ENCODE measurements around the gene ARPIN. TPM values are rescaled to one million over a fixed set of nuclear protein-coding genes. Genes with fewer than 3 reads are reported as not detected.
A peak's percentile ranks its signal among the peaks of the same experiment; 100 is the strongest.
"Not testable (repeated sequence)": the region's sequence is repeated elsewhere in the genome, so short reads cannot be mapped to it uniquely, and the experiment has no call there.

The ARPIN gene
- total RNA-seq = 10 to 100 TPM; 12.3 to 16.0 (median 13.1) TPM
- 10.1 TPM for polyA plus RNA-seq
- long read RNA-seq, donor 1, full-length matches to known transcripts = 6 of 15 reads
- long read RNA-seq, donor 1, partial matches to known transcripts = 1 of 15 reads
- long read RNA-seq, donor 1, other reads (novel, unspliced or antisense) = 8 of 15 reads
- long read RNA-seq, donor 2, full-length matches to known transcripts = 6 of 7 reads
- long read RNA-seq, donor 2, partial matches to known transcripts = 1 of 7 reads
- long read RNA-seq, donor 2, other reads (novel, unspliced or antisense) = 0 of 7 reads
- long read RNA-seq, donor 3, full-length matches to known transcripts = 25 of 31 reads
- long read RNA-seq, donor 3, partial matches to known transcripts = 0 of 31 reads
- long read RNA-seq, donor 3, other reads (novel, unspliced or antisense) = 6 of 31 reads
- long read RNA-seq, donor 4, full-length matches to known transcripts = 6 of 9 reads
- long read RNA-seq, donor 4, partial matches to known transcripts = 0 of 9 reads
- long read RNA-seq, donor 4, other reads (novel, unspliced or antisense) = 3 of 9 reads

- WGBS = 6% methylated on average over 57 of the region's 57 CpGs
- peak within 1 kb of the TSS; percentile 72 for H3K4me3 ChIP-seq (ENCODE audit: low read length)
- ATAC-seq = peak; percentile 91 to 92
- no peaks in the 10 kb centered on the region for H3K9me3 ChIP-seq (ENCODE audit: control insufficient read depth, low read length)
- H3K27me3 ChIP-seq (ENCODE audit: control insufficient read depth, insufficient read depth) = no peaks in the 10 kb centered on the region
- H3K27ac ChIP-seq (ENCODE audit: low read length) = peak within 1 kb of the TSS; percentile 22
- DNase-seq = peak; percentile 73 to 87 (median 87)
- H3K4me1 ChIP-seq (ENCODE audit: control insufficient read depth, insufficient read depth, low read length) = no peaks in the 10 kb centered on the region
- intact Hi-C loops (cut with DNase I) = loop anchor here in 1 of 4 donors (10.0 kb wide), 1 partner anchor 142 kb away; no protein-coding TSS in a partner anchor
Observed at GRCh38 chr15:89912674-89913396, at the start of gene ARPIN. TSS of gene ARPIN (minus strand) at chr15:89912952. CDS start at chr15:89912835, 117 bp downstream.

GRCh38 chr15:89958107-89958805 is 45.5 kb upstream of the ARPIN start:
- Histone ChIP-seq H3K27ac (ENCODE audit: low read length) (no peak overlapping the region), H3K4me1 (ENCODE audit: control insufficient read depth, insufficient read depth, low read length) (no peaks in the 10 kb centered on the region), H3K4me3 (ENCODE audit: low read length) (no peak overlapping the region), H3K27me3 (ENCODE audit: control insufficient read depth, insufficient read depth) (no peaks in the 10 kb centered on the region), H3K9me3 (ENCODE audit: control insufficient read depth, low read length) (no peaks in the 10 kb centered on the region)
- no peak for ATAC-seq
- no peak for DNase-seq
- intact Hi-C loops (cut with DNase I) = no loop called here
- WGBS = 89% methylated on average over 18 of the region's 18 CpGs

GRCh38 chr15:89955449-89955998 is 42.8 kb upstream of the ARPIN start:
- ATAC-seq; intact Hi-C loops (cut with DNase I); H3K9me3 ChIP-seq (ENCODE audit: control insufficient read depth, low read length); H3K4me1 ChIP-seq (ENCODE audit: control insufficient read depth, insufficient read depth, low read length); H3K27me3 ChIP-seq (ENCODE audit: control insufficient read depth, insufficient read depth); H3K4me3 ChIP-seq (ENCODE audit: low read length); H3K27ac ChIP-seq (ENCODE audit: low read length); DNase-seq: not testable (repeated sequence)
- 86% methylated on average over 13 of the region's 13 CpGs for WGBS

DNA sequence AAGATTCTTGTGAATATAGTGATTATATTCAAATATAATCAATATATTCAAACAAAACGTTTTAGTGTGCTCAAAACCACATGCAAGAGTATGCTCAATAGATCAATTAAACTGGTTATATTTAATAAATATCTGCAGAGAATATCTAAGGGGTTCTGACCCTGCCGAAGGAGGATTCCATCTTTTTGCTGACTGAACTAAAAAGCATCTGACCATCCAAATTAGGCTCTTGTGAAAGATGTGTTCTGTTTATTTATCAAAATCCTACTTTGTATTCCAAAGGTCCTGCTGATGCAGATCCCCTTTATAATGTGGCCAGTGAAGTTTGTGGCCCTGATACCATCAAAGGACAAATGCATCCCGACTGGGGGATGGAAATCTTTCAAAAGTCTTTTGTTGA is 41.8 kb upstream of the ARPIN start:
- no peaks in the 10 kb centered on the region for H3K4me1 ChIP-seq (ENCODE audit: control insufficient read depth, insufficient read depth, low read length)
- intact Hi-C loops (cut with DNase I) = no loop called here
- ATAC-seq (no peak), DNase-seq (no peak)
- 58% methylated on average over 3 of the region's 3 CpGs for WGBS
- H3K4me3 ChIP-seq (ENCODE audit: low read length) = no peak overlapping the region
- no peaks in the 10 kb centered on the region for H3K27me3 ChIP-seq (ENCODE audit: control insufficient read depth, insufficient read depth)
- H3K9me3 ChIP-seq (ENCODE audit: control insufficient read depth, low read length) = no peaks in the 10 kb centered on the region
- no peak overlapping the region for H3K27ac ChIP-seq (ENCODE audit: low read length)

DNA sequence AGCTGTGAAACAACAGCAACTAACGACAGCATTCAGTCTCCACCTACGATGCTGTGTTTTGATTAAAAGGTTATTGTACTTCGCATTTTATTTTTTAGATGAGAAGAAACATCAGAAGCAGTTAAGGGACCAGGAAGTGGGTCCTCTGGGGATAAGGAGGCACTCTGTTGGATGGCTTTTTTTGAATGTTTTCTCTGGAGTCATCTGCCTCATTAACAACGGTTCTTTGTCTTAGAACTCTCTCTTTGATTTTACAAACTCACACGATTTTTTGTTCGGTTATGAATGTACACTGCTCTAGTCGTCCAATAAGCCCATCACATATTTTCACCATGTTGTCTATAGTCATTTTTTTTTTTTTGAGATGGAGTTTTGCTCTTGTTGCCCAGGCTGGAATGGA is 36.0 kb upstream of the ARPIN start:
- ATAC-seq = no peak
- Histone ChIP-seq H3K27me3 (ENCODE audit: control insufficient read depth, insufficient read depth) (no peaks in the 10 kb centered on the region), H3K4me3 (ENCODE audit: low read length) (no peak overlapping the region), H3K4me1 (ENCODE audit: control insufficient read depth, insufficient read depth, low read length) (no peaks in the 10 kb centered on the region), H3K27ac (ENCODE audit: low read length) (no peak overlapping the region), H3K9me3 (ENCODE audit: control insufficient read depth, low read length) (no peaks in the 10 kb centered on the region)
- 72% methylated on average over 7 of the region's 7 CpGs for WGBS
- DNase-seq = no peak
- intact Hi-C loops (cut with DNase I) = no loop called here

- no peak overlapping the region for H3K4me3 ChIP-seq (ENCODE audit: low read length)
- DNase-seq (no peak), ATAC-seq (no peak)
- H3K27me3 ChIP-seq (ENCODE audit: control insufficient read depth, insufficient read depth) = no peaks in the 10 kb centered on the region
- H3K4me1 ChIP-seq (ENCODE audit: control insufficient read depth, insufficient read depth, low read length) = no peaks in the 10 kb centered on the region
- no peaks in the 10 kb centered on the region for H3K9me3 ChIP-seq (ENCODE audit: control insufficient read depth, low read length)
- 90% methylated on average over 3 of the region's 3 CpGs for WGBS
- H3K27ac ChIP-seq (ENCODE audit: low read length) = no peak overlapping the region
- intact Hi-C loops (cut with DNase I) = no loop called here
Observed at GRCh38 chr15:89947385-89947784, 34.6 kb upstream of the ARPIN start.

- Histone ChIP-seq H3K27me3 (ENCODE audit: control insufficient read depth, insufficient read depth) (no peaks in the 10 kb centered on the region), H3K9me3 (ENCODE audit: control insufficient read depth, low read length) (no peaks in the 10 kb centered on the region), H3K4me3 (ENCODE audit: low read length) (no peak overlapping the region), H3K4me1 (ENCODE audit: control insufficient read depth, insufficient read depth, low read length) (no peaks in the 10 kb centered on the region), H3K27ac (ENCODE audit: low read length) (no peak overlapping the region)
- intact Hi-C loops (cut with DNase I) = no loop called here
- WGBS = 77% methylated on average over 6 of the region's 6 CpGs
- DNase-seq (no peak), ATAC-seq (no peak)
Observed at GRCh38 chr15:89946681-89947299, 34.0 kb upstream of the ARPIN start.

DNA sequence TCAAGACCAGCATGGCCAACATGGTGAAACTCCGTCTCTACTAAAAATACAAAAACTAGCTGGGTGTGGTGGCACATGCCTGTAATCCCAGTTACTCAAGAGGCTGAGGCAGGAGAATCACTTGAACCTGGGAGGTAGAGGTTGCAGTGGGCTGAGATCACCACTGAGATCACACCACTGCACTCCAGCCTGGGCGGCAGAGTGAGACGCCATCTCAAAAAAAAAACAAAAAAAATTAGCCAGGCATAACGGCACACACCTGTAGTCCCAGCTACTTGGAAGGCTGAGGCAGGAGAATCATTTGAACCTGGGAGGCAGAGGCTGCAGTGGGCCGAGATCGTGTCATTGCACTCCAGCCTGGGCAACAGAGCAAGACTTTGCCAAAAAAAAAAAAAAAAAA is 31.0 kb upstream of the ARPIN start:
- H3K27me3 ChIP-seq (ENCODE audit: control insufficient read depth, insufficient read depth); ATAC-seq; intact Hi-C loops (cut with DNase I); H3K4me1 ChIP-seq (ENCODE audit: control insufficient read depth, insufficient read depth, low read length); H3K9me3 ChIP-seq (ENCODE audit: control insufficient read depth, low read length); H3K27ac ChIP-seq (ENCODE audit: low read length); H3K4me3 ChIP-seq (ENCODE audit: low read length); DNase-seq: not testable (repeated sequence)
- 92% methylated on average over 6 of the region's 6 CpGs for WGBS

DNA sequence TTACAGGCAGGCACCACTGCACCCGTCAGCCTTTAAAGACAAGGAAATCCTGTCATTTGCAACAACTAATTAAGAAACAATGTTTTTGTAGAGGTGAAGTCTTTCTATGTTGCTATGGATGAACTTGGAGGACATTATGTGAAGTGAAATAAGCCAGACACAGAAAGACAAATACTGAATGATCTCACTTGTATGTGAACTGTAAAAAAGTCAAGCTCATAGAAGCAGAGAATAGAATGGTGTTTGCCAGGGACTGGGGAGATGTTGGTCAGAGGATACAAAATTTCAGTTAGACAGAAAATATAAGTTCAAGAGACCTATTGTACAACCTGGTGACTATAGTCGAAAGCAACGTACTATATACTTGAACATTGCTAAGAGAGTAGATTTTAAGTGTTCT is 27.2 kb upstream of the ARPIN start:
- WGBS = 81% methylated on average over 3 of the region's 3 CpGs
- ATAC-seq (no peak), DNase-seq (no peak)
- intact Hi-C loops (cut with DNase I) = no loop called here
- no peaks in the 10 kb centered on the region for H3K27me3 ChIP-seq (ENCODE audit: control insufficient read depth, insufficient read depth)
- H3K9me3 ChIP-seq (ENCODE audit: control insufficient read depth, low read length) = no peaks in the 10 kb centered on the region
- no peak overlapping the region for H3K4me3 ChIP-seq (ENCODE audit: low read length)
- no peak overlapping the region for H3K27ac ChIP-seq (ENCODE audit: low read length)
- H3K4me1 ChIP-seq (ENCODE audit: control insufficient read depth, insufficient read depth, low read length) = no peaks in the 10 kb centered on the region

GRCh38 chr15:89939377-89939776 is 26.6 kb upstream of the ARPIN start:
- H3K4me3 ChIP-seq (ENCODE audit: low read length); H3K27me3 ChIP-seq (ENCODE audit: control insufficient read depth, insufficient read depth); H3K27ac ChIP-seq (ENCODE audit: low read length); H3K9me3 ChIP-seq (ENCODE audit: control insufficient read depth, low read length); intact Hi-C loops (cut with DNase I); H3K4me1 ChIP-seq (ENCODE audit: control insufficient read depth, insufficient read depth, low read length); ATAC-seq; DNase-seq: not testable (repeated sequence)
- 81% methylated on average over 2 of the region's 2 CpGs for WGBS
